GM18526 (cell line): ENCODE results near the gene CEBPE.

Experiments used
- POLR2A ChIP-seq: IDR thresholded peaks from 3 replicates; pipeline ENCODE4 v1.6.1; 2011; ENCODE audit not compliant: insufficient read length; ENCODE audit errors: extremely low read depth

The CEBPE gene

GRCh38 chr14:23149745-23150144, 30.7 kb upstream of the CEBPE start:
- TF ChIP-seq POLR2A = no peak

GRCh38 chr14:23148591-23149249, 29.7 kb upstream of the CEBPE start:
- no peak for TF ChIP-seq POLR2A

GRCh38 chr14:23147676-23148075, 28.6 kb upstream of the CEBPE start:
- TF ChIP-seq POLR2A = no peak

GRCh38 chr14:23146980-23147379, 27.9 kb upstream of the CEBPE start:
- no peak for TF ChIP-seq POLR2A

GRCh38 chr14:23146351-23146910, 27.4 kb upstream of the CEBPE start:
- TF ChIP-seq POLR2A = no peak

- TF ChIP-seq POLR2A = no peak
Observed at GRCh38 chr14:23145794-23146350, 26.8 kb upstream of the CEBPE start.

- no peak for TF ChIP-seq POLR2A
Observed at GRCh38 chr14:23143911-23144310, 24.9 kb upstream of the CEBPE start.

- no peak for TF ChIP-seq POLR2A
Observed at GRCh38 chr14:23142826-23143225, 23.8 kb upstream of the CEBPE start.

GRCh38 chr14:23141706-23142444, 22.8 kb upstream of the CEBPE start:
- TF ChIP-seq POLR2A = no peak

- TF ChIP-seq POLR2A = no peak
Observed at GRCh38 chr14:23140371-23140770, 21.3 kb upstream of the CEBPE start.

- TF ChIP-seq POLR2A = no peak
Observed at GRCh38 chr14:23139874-23140273, 20.8 kb upstream of the CEBPE start.

- TF ChIP-seq POLR2A = no peak
Observed at GRCh38 chr14:23137813-23138535, 18.9 kb upstream of the CEBPE start.

GRCh38 chr14:23137192-23137812, 18.2 kb upstream of the CEBPE start:
- no peak for TF ChIP-seq POLR2A

- no peak for TF ChIP-seq POLR2A
Observed at GRCh38 chr14:23136566-23137133, 17.6 kb upstream of the CEBPE start.

- TF ChIP-seq POLR2A = no peak
Observed at GRCh38 chr14:23132970-23133369, 13.9 kb upstream of the CEBPE start.
